ENCODE measurements around the gene OR2H2.

Gene OR2H2

GRCh38 chr6:29628419-29629281 lies 43.7 kb downstream of the OR2H2 start:
- peak in 3 of 4 experiments; percentile 40 to 55 (median 43) for DNase-seq (ENCODE audit: low read depth in 4 of 4, low spot score in 1 of 4)

- DNase-seq (ENCODE audit: low read depth in 4 of 4, low spot score in 1 of 4), result no peak
Observed at GRCh38 chr6:29629571-29629970, 44.6 kb downstream of the OR2H2 start.

GRCh38 chr6:29630315-29630714 lies 45.4 kb downstream of the OR2H2 start:
- no peak for DNase-seq (ENCODE audit: low read depth in 4 of 4, low spot score in 1 of 4)

- no peak for DNase-seq (ENCODE audit: low read depth in 4 of 4, low spot score in 1 of 4)
Observed at GRCh38 chr6:29631209-29631810, 46.4 kb downstream of the OR2H2 start.

- peak in 2 of 4 experiments; percentile 27 to 50 for DNase-seq (ENCODE audit: low read depth in 4 of 4, low spot score in 1 of 4)
Observed at GRCh38 chr6:29631860-29632731, 47.2 kb downstream of the OR2H2 start.

GRCh38 chr6:29632789-29633533 lies 48.0 kb downstream of the OR2H2 start, which contains the start of gene GABBR1:
Gene GABBR1 (minus strand): TSS chr6:29633183. CDS start chr6:29632385, 798 bp downstream.
- peak in 3 of 4 experiments; percentile 49 to 71 (median 51) for DNase-seq (ENCODE audit: low read depth in 4 of 4, low spot score in 1 of 4)

- no peak for DNase-seq (ENCODE audit: low read depth in 4 of 4, low spot score in 1 of 4)
Observed at GRCh38 chr6:29633534-29633905, 48.6 kb downstream of the OR2H2 start.

GRCh38 chr6:29637247-29637646 lies 52.3 kb downstream of the OR2H2 start:
- DNase-seq (ENCODE audit: low read depth in 4 of 4, low spot score in 1 of 4), result no peak
